CD4-positive, alpha-beta T cell treated with Interleukin-17A for 4 hours (primary cell): Measurements from ENCODE around the gene GALNT6.

ENCODE experiments used
- DNase-seq: peaks from one replicate; pipeline ENCODE4 v3.0.0-alpha.2; 2020; ENCODE audit warnings: mixed read lengths

GALNT6 gene

GRCh38 chr12:51320311-51320694 lies 70.9 kb downstream of the GALNT6 start:
- DNase-seq: no peak

GRCh38 chr12:51318846-51319599 lies 72.2 kb downstream of the GALNT6 start:
- DNase-seq: peak; percentile 74

GRCh38 chr12:51318057-51318806 lies 73.0 kb downstream of the GALNT6 start:
- peak; percentile 52 for DNase-seq

GRCh38 chr12:51311389-51311788 lies 79.8 kb downstream of the GALNT6 start:
- DNase-seq: no peak

GRCh38 chr12:51307655-51308593 lies 83.3 kb downstream of the GALNT6 start:
- DNase-seq: no peak

GRCh38 chr12:51306507-51306906 lies 84.7 kb downstream of the GALNT6 start:
- no peak for DNase-seq
